Liver (tissue), 3 donors: Measurements from ENCODE around the gene PRKN.

Experiments
- CTCF ChIP-seq: fragments of 150-350 bp; IDR thresholded peaks from 2 replicates; pipeline ENCODE4 v1.5.1; 2017; ENCODE audit warnings: improper control_type of control experiment, low read depth, low read length; ENCODE audit not compliant: missing input control
- GABPA ChIP-seq, 2 donors: IDR thresholded peaks in 1 of 2; conservative IDR thresholded peaks in 1 of 2; 2 replicates each; pipeline ENCODE4 v1.6.1; 2016; ENCODE audit warnings: antibody characterized with exemption in 2 of 2, mild to moderate bottlenecking in 1 of 2, moderate library complexity in 1 of 2
- MAX ChIP-seq: IDR thresholded peaks from 2 replicates; pipeline ENCODE4 v1.6.1; 2016; ENCODE audit warnings: antibody characterized with exemption
- RAD21 ChIP-seq, 2 donors: IDR thresholded peaks; 2 replicates each; pipeline ENCODE4 v1.6.1; 2016; ENCODE audit warnings: antibody characterized with exemption in 2 of 2, mild to moderate bottlenecking in 2 of 2
- ZBTB33 ChIP-seq: IDR thresholded peaks from 2 replicates; pipeline ENCODE4 v1.6.1; 2016; ENCODE audit warnings: antibody characterized with exemption
- donor health status: healthy.
- donor health status: healthy.

- no peak for TF ChIP-seq CTCF
- no peak for TF ChIP-seq MAX
- no peak for TF ChIP-seq ZBTB33
- TF ChIP-seq GABPA (IDR thresholded peaks at IDR 0.05 in 1 of 2, conservative IDR thresholded peaks at IDR 0.05 in 1 of 2) = no peak
- no peak for TF ChIP-seq RAD21 (IDR thresholded peaks at IDR 0.05)
These were observed 978.0 kb downstream of the PRKN start for GRCh38 chr6:161749576-161749975.
